Measurements from ENCODE around the gene FIBP.

Gene FIBP

GRCh38 chr11:65861533-65862183, 26.6 kb downstream of the FIBP start:
- DNase-seq (ENCODE audit: extremely low spot score, insufficient read length, low read depth) (no peak), FAIRE-seq (no peak)

GRCh38 chr11:65861165-65861505, 27.1 kb downstream of the FIBP start:
- DNase-seq (ENCODE audit: extremely low spot score, insufficient read length, low read depth) (no peak), FAIRE-seq (no peak)

GRCh38 chr11:65860278-65861164, 27.8 kb downstream of the FIBP start, which contains the start of gene MUS81:
Gene MUS81 (plus strand): TSS chr11:65860433. CDS start chr11:65860754, 321 bp downstream.
- FAIRE-seq (peak; percentile 88), DNase-seq (ENCODE audit: extremely low spot score, insufficient read length, low read depth) (peak; percentile 88)

GRCh38 chr11:65859812-65860277, 28.4 kb downstream of the FIBP start:
- DNase-seq (ENCODE audit: extremely low spot score, insufficient read length, low read depth) (no peak), FAIRE-seq (no peak)

- DNase-seq (ENCODE audit: extremely low spot score, insufficient read length, low read depth) (peak; percentile 81), FAIRE-seq (peak; percentile 95)
Observed at GRCh38 chr11:65859095-65859811, 29.0 kb downstream of the FIBP start.

GRCh38 chr11:65858681-65859087, 29.6 kb downstream of the FIBP start:
- no peak for FAIRE-seq

GRCh38 chr11:65857853-65858680, 30.2 kb downstream of the FIBP start, which contains the start of gene CFL1:
Gene CFL1 (minus strand): TSS chr11:65858180. CDS start chr11:65858099, 81 bp downstream.
- FAIRE-seq (peak; percentile 85), DNase-seq (ENCODE audit: extremely low spot score, insufficient read length, low read depth) (peak; percentile 72)

More at GRCh38 chr11:65858681-65859087, 29.6 kb downstream of the FIBP start:
- DNase-seq (ENCODE audit: extremely low spot score, insufficient read length, low read depth), result no peak

- DNase-seq (ENCODE audit: extremely low spot score, insufficient read length, low read depth) (no peak), FAIRE-seq (no peak)
Observed at GRCh38 chr11:65857500-65857852, 30.8 kb downstream of the FIBP start.

- DNase-seq (ENCODE audit: extremely low spot score, insufficient read length, low read depth) (no peak), FAIRE-seq (peak; percentile 68)
Observed at GRCh38 chr11:65856689-65857499, 31.4 kb downstream of the FIBP start.

GRCh38 chr11:65855927-65856363, 32.3 kb downstream of the FIBP start:
- FAIRE-seq (no peak), DNase-seq (ENCODE audit: extremely low spot score, insufficient read length, low read depth) (no peak)

- FAIRE-seq, result no peak
- DNase-seq (ENCODE audit: extremely low spot score, insufficient read length, low read depth), result no peak
Observed at GRCh38 chr11:65854852-65855837, 33.1 kb downstream of the FIBP start.

GRCh38 chr11:65854161-65854592, 34.1 kb downstream of the FIBP start:
- no peak for DNase-seq (ENCODE audit: extremely low spot score, insufficient read length, low read depth)
- FAIRE-seq, result no peak

- DNase-seq (ENCODE audit: extremely low spot score, insufficient read length, low read depth) (no peak), FAIRE-seq (no peak)
Observed at GRCh38 chr11:65853246-65853979, 34.9 kb downstream of the FIBP start.

GRCh38 chr11:65852508-65853245, 35.6 kb downstream of the FIBP start:
- no peak for FAIRE-seq
- DNase-seq (ENCODE audit: extremely low spot score, insufficient read length, low read depth), result no peak

GRCh38 chr11:65851811-65852507, 36.3 kb downstream of the FIBP start:
- FAIRE-seq, result no peak
- DNase-seq (ENCODE audit: extremely low spot score, insufficient read length, low read depth), result no peak
